Measurements from ENCODE around the gene OR51I1. TPM values are rescaled to one million over a fixed set of nuclear protein-coding genes. Genes with fewer than 3 reads are reported as not detected.

The OR51I1 gene
- total RNA-seq, 4 donors from 2014 or later, result 2.9 TPM; not detected in 3

DNA sequence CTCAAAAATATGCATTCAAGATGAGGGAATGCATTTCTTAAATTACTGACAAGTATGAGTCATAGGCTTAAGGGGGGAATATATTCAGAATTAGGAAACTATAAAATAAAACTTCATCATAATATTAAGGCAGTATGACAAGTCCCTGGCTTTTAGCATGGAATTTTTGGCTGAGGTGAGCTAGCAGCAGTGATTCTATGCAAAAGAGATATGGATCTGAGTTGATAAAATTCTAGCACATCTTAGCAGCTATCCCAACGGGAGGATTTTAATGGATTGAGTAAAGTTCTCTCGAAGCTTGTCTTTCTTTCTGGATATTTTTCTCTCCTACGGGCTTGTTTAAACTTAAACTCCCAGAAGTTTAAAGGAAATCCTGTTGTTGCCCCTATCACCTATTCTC, 18.2 kb downstream of the OR51I1 start:
- TF ChIP-seq, protein P1, sequence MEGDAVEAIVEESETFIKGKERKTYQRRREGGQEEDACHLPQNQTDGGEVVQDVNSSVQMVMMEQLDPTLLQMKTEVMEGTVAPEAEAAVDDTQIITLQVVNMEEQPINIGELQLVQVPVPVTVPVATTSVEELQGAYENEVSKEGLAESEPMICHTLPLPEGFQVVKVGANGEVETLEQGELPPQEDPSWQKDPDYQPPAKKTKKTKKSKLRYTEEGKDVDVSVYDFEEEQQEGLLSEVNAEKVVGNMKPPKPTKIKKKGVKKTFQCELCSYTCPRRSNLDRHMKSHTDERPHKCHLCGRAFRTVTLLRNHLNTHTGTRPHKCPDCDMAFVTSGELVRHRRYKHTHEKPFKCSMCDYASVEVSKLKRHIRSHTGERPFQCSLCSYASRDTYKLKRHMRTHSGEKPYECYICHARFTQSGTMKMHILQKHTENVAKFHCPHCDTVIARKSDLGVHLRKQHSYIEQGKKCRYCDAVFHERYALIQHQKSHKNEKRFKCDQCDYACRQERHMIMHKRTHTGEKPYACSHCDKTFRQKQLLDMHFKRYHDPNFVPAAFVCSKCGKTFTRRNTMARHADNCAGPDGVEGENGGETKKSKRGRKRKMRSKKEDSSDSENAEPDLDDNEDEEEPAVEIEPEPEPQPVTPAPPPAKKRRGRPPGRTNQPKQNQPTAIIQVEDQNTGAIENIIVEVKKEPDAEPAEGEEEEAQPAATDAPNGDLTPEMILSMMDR (IDR thresholded peaks at IDR 0.05; ENCODE audit: low read depth), result no peak

DNA sequence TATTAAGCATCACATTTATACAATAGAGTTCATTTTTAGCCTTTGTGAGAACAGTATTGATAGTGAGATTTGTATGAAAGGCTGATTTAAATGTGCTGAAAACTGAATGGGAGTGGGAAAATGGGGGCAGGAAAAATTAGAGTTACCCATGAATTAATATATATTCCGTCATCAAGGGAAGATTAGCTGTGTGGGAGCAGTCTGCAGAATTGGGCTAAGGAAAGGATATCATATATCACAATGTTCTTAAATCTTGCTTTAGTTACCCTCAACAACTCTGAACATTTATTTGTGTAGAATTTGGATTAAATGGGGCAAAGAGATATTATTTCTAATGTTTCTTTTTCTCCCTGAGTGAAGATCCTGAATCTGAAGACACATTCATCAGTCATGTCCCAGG, 19.5 kb downstream of the OR51I1 start, which contains the start of gene OR51Q1:
Gene OR51Q1, plus strand, starts transcription at position 301 of the 400 bp plus-strand sequence. Its CDS starts 90 bp downstream, at position 391.
- TF ChIP-seq, protein P1 (IDR thresholded peaks at IDR 0.05; ENCODE audit: low read depth), result no peak

DNA sequence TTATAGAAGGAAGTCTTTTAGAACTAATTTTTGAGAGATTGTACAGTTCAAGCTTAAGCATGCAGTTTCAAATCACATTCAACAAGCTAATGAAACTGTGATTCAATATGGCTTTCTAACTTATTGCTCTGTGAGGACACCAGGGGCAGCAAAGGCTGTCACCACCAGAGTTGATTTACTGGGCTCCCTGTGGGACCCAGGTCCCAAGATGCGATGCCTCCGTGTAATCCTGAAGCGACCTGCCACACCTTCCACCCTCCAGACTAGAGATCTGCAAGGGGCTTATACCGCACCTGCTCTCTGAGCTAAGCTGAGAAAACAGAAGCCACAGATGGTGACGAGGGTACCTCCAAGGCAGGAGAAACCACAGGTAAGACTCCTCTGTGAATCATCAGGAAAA, 20.3 kb downstream of the OR51I1 start:
- TF ChIP-seq, protein P1 (IDR thresholded peaks at IDR 0.05; ENCODE audit: low read depth), result no peak

DNA sequence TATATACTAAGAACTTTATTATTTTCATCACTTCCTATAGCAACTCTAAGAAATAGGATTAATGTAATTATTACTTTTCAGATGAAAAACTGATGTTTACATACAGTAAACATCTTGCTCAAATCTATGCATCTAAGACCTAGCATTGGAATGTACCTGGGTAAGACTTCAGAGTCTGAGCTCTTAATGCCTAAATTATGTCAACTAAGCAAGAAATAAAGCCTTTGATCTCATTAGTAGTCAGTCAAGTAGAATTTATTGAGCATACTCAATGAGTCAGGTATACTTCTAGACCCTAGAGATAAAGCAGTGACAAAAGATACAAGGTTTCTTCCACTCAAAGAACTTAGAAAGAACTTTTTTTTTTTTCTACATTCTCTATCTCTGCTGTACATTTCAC, 36.1 kb downstream of the OR51I1 start:
- TF ChIP-seq, protein P1 (IDR thresholded peaks at IDR 0.05; ENCODE audit: low read depth), result no peak

DNA sequence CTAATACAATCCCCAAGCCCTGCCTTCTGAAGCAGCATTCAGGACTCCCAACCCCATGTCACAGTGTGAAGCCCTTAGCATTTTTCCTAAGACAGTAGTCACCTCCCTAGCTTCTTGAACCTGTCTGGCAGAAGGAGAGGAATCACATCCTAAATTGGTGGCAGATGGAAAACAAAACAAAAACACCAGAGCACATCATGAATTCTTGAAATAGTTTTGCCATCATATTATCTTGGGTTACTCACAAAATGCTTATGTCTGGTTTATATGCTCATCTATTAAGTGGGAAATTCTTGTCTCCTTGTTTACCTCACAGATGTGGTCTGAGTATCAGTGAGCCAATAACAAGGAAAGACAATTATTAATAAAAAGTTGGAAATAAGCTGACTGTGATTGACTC, 42.4 kb downstream of the OR51I1 start:
- TF ChIP-seq, protein P1 (IDR thresholded peaks at IDR 0.05; ENCODE audit: low read depth), result no peak

DNA sequence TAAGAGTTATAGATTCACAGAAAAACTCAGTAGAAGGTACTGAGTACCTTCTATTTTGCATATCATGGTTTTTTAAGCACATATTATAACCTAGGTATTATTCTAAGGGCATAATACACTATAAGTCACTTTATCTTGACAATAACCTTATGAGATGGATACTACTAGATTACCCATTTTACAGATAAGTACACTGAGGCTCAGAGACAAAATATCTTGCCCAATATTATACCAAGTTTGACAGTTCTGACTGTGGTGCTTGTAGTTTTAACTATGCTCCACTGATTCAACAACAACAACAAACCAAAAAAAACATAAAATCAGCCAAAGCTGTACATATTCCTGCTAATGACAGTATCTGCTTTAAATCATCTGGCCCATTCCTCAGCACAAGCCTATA, 47.2 kb downstream of the OR51I1 start:
- TF ChIP-seq, protein P1 (IDR thresholded peaks at IDR 0.05; ENCODE audit: low read depth), result no peak

Other genes with a start within 250 kb of the OR51I1 start
- gene OR51V1, start 240.8 kb downstream of the OR51I1 start, total RNA-seq, result not detected
- 100 to 1,000 TPM in 2 of 4 donors, 10 to 100 TPM in 2; 22.2 to 687 (median 94.5) TPM for gene HBB, start 214.4 kb downstream of the OR51I1 start, total RNA-seq
- gene HBD, start 207.0 kb downstream of the OR51I1 start, total RNA-seq, result 1 to 10 TPM in 1 of 4 donors, not detected in 3; 4.4 TPM
- not detected for gene HBG1, start 191.7 kb downstream of the OR51I1 start, total RNA-seq
- gene HBG2, start 186.7 kb downstream of the OR51I1 start, total RNA-seq, result not detected
- not detected for gene HBE1, start 171.6 kb downstream of the OR51I1 start, total RNA-seq
- gene OR51B4, start 139.6 kb downstream of the OR51I1 start, total RNA-seq, result not detected
- gene OR51B2, start 117.2 kb downstream of the OR51I1 start, total RNA-seq, result not detected
- gene OR51B5, start 98.0 kb downstream of the OR51I1 start, total RNA-seq, result under 1 TPM in 2 of 4 donors, not detected in 2; 0.66 to 0.85 TPM
- gene OR51B6, start 90.0 kb downstream of the OR51I1 start, total RNA-seq, result not detected
- not detected for gene OR51M1, start 57.7 kb downstream of the OR51I1 start, total RNA-seq
- not detected for gene OR51Q1, start 19.4 kb downstream of the OR51I1 start, total RNA-seq
- gene OR51I2, start 7.8 kb upstream of the OR51I1 start, total RNA-seq, result not detected
- not detected for gene OR52D1, start 47.2 kb upstream of the OR51I1 start, total RNA-seq
- gene UBQLN3, start 68.4 kb upstream of the OR51I1 start, total RNA-seq, result under 1 TPM in 3 of 4 donors, not detected in 1; 0.17 to 0.57 (median 0.49) TPM
- under 1 TPM; 0.34 to 0.98 (median 0.71) TPM for gene UBQLNL, start 75.2 kb upstream of the OR51I1 start, total RNA-seq
- gene OR52H1, start 107.0 kb upstream of the OR51I1 start, total RNA-seq, result not detected
- gene OR52B6, start 139.4 kb upstream of the OR51I1 start, total RNA-seq, result not detected
- 1 to 10 TPM; 1.6 to 9.2 (median 3.4) TPM for gene TRIM6, start 155.1 kb upstream of the OR51I1 start, total RNA-seq
- 10 to 100 TPM in 1 of 4 donors, 1 to 10 TPM in 3; 4.1 to 12.1 (median 8.1) TPM for gene TRIM34, start 183.5 kb upstream of the OR51I1 start, total RNA-seq
- 10 to 100 TPM; 12.6 to 22.8 (median 16.7) TPM for gene TRIM5, start 243.6 kb upstream of the OR51I1 start, total RNA-seq
- 10 to 100 TPM; 35.9 to 96.8 (median 64.8) TPM for gene TRIM22, start 248.3 kb upstream of the OR51I1 start, total RNA-seq

All from subcutaneous adipose tissue (tissue), 4 donors.